Calu3 (cell line): ENCODE results near the gene RDH5. TPM values are rescaled to one million over a fixed set of nuclear protein-coding genes. Genes with fewer than 3 reads are reported as not detected.

Experiments used
- BruUV-seq: library from RNA; stranded (reverse); fragments of 400-500 nt; replicated peaks from 2 replicates; lab custom pipeline; 2021; lab: Mats Ljungman, UMichigan
- CTCF ChIA-PET: fragments of 300-600 bp; sonication (Branson Sonifier 250); formaldehyde crosslinking; loops from one replicate; lab custom pipeline; 2022; ENCODE audit warnings: antibody characterized with exemption; lab: Charles Lee
- DNase-seq: peaks from one replicate; pipeline ENCODE4 v3.0.0; 2022
- H3K27ac Mint-ChIP-seq: one replicate; pipeline ENCODE4 v1.8.0; 2022; ENCODE audit warnings: mixed read lengths; ENCODE audit not compliant: unreplicated experiment
- H3K27me3 Mint-ChIP-seq: one replicate; pipeline ENCODE4 v1.8.0; 2022; ENCODE audit warnings: mixed read lengths; ENCODE audit not compliant: unreplicated experiment
- H3K36me3 Mint-ChIP-seq: one replicate; pipeline ENCODE4 v1.8.0; 2022; ENCODE audit warnings: mild to moderate bottlenecking, moderate library complexity, mixed read lengths; ENCODE audit not compliant: insufficient read depth, unreplicated experiment
- H3K4me1 Mint-ChIP-seq: one replicate; pipeline ENCODE4 v1.8.0; 2022; ENCODE audit warnings: mild to moderate bottlenecking, low read depth, mixed read lengths; ENCODE audit not compliant: unreplicated experiment
- H3K4me3 Mint-ChIP-seq: one replicate; pipeline ENCODE4 v1.8.0; 2022; ENCODE audit warnings: mild to moderate bottlenecking, low read depth, moderate library complexity, mixed read lengths; ENCODE audit not compliant: unreplicated experiment
- H3K9me3 Mint-ChIP-seq: one replicate; pipeline ENCODE4 v1.8.0; 2022; ENCODE audit warnings: low read depth, mixed read lengths; ENCODE audit not compliant: unreplicated experiment
- CTCF ChIP-seq: fragments of 200-600 bp; IDR thresholded peaks from one replicate; pipeline ENCODE4 v1.8.0; 2022; ENCODE audit warnings: antibody characterized with exemption; ENCODE audit not compliant: unreplicated experiment
- intact Hi-C: fragments of 100-400 bp; cut with micrococcal nuclease; formaldehyde crosslinking; loops from one replicate; pipeline ENCODE4 v1.10.0; 2022; ENCODE audit not compliant: unreplicated experiment
- total RNA-seq: library from RNA; stranded (reverse); gene quantifications from 2 replicates; pipeline ENCODE4 v1.2.3, GENCODE V29; 2022

Gene RDH5
- total RNA-seq, 1 experiment from 2014 or later = 11.2 TPM

- Mint-ChIP-seq H3K27ac (peak overlapping the region; percentile 13), H3K4me3 (no peak overlapping the region), H3K4me1 (peaks cover 24% of the 10 kb centered on the region), H3K27me3 (peaks cover 35% of the 10 kb centered on the region), H3K36me3 (peaks cover 33% of the 10 kb centered on the region), H3K9me3 (no peaks in the 10 kb centered on the region)
- intact Hi-C loops = no loop called here
- BruUV-seq = no TSS peak
- DNase-seq = no peak
- CTCF ChIA-PET = interaction anchor here (0.5 kb wide), 1 partner anchor 699 kb away, joined by 3 read pairs; no protein-coding TSS in a partner anchor
- no peak for TF ChIP-seq CTCF
Measured at GRCh38 chr12:55745361-55746173, 25.4 kb downstream of the RDH5 start.

GRCh38 chr12:55746174-55746912, 26.1 kb downstream of the RDH5 start:
- peaks cover 34% of the 10 kb centered on the region for H3K27me3 Mint-ChIP-seq
- H3K9me3 Mint-ChIP-seq = no peaks in the 10 kb centered on the region
- H3K27ac Mint-ChIP-seq = peak overlapping the region; percentile 13
- H3K36me3 Mint-ChIP-seq = peaks cover 33% of the 10 kb centered on the region
- H3K4me1 Mint-ChIP-seq = peaks cover 24% of the 10 kb centered on the region
- TF ChIP-seq CTCF = no peak
- DNase-seq = no peak
- intact Hi-C loops = no loop called here
- no peak overlapping the region for H3K4me3 Mint-ChIP-seq
- BruUV-seq = no TSS peak
- CTCF ChIA-PET = interaction anchor here (0.6 to 1.5 kb wide), 3 partner anchors 9 to 22 kb away, joined by 5 to 10 read pairs (median 6); no protein-coding TSS in a partner anchor

- no peak overlapping the region for H3K4me3 Mint-ChIP-seq
- H3K27ac Mint-ChIP-seq = no peak overlapping the region
- no TSS peak for BruUV-seq
- H3K9me3 Mint-ChIP-seq = no peaks in the 10 kb centered on the region
- H3K4me1 Mint-ChIP-seq = peaks cover 21% of the 10 kb centered on the region
- peaks cover 28% of the 10 kb centered on the region for H3K27me3 Mint-ChIP-seq
- peaks cover 33% of the 10 kb centered on the region for H3K36me3 Mint-ChIP-seq
- no peak for TF ChIP-seq CTCF
- no peak for DNase-seq
- CTCF ChIA-PET = interaction anchor here (0.6 to 1.5 kb wide), 3 partner anchors 9 to 22 kb away, joined by 5 to 10 read pairs (median 6); no protein-coding TSS in a partner anchor
- intact Hi-C loops = no loop called here
Measured at GRCh38 chr12:55746913-55747231, 26.7 kb downstream of the RDH5 start.

- no peak for DNase-seq
- no TSS peak for BruUV-seq
- CTCF ChIA-PET = interaction anchor here (0.6 to 1.5 kb wide), 4 partner anchors 11 to 168 kb away, joined by 3 to 7 read pairs (median 5); no protein-coding TSS in a partner anchor
- Mint-ChIP-seq H3K4me1 (peaks cover 10% of the 10 kb centered on the region), H3K27me3 (peaks cover 14% of the 10 kb centered on the region), H3K4me3 (no peak overlapping the region), H3K36me3 (peaks cover 42% of the 10 kb centered on the region), H3K27ac (peak overlapping the region; percentile 1), H3K9me3 (no peaks in the 10 kb centered on the region)
- TF ChIP-seq CTCF = no peak
- intact Hi-C loops = no loop called here
Measured at GRCh38 chr12:55748230-55748993, 28.2 kb downstream of the RDH5 start.
